AG04450 (cell line): ENCODE data around the gene KDF1. TPM values are rescaled to one million over a fixed set of nuclear protein-coding genes. Genes with fewer than 3 reads are reported as not detected.

Source experiments
- CTCF ChIA-PET: fragments of 300-600, 350-600 bp; formaldehyde crosslinking; extraction: SDS; loops from one replicate; lab custom pipeline; 2022; ENCODE audit warnings: antibody characterized with exemption, inconsistent platforms; lab: Charles Lee
- POLR2A ChIA-PET: fragments of 350-600 bp; formaldehyde crosslinking; extraction: SDS; loops from one replicate; lab custom pipeline; 2021; ENCODE audit warnings: antibody characterized with exemption, inconsistent platforms; lab: Yijun Ruan, JAX
- DNase-seq: peaks from one replicate; pipeline ENCODE4 v3.0.0-alpha.2; 2011; ENCODE audit warnings: low read depth, low spot score
- H3K27ac ChIP-seq: one replicate; pipeline ENCODE4 v1.5.1; 2012; ENCODE audit warnings: low read depth, low read length, control low read depth
- H3K27me3 ChIP-seq: one replicate; pipeline ENCODE4 v1.6.0; 2012; ENCODE audit warnings: low read length; ENCODE audit not compliant: control insufficient read depth, insufficient read depth
- H3K4me3 ChIP-seq: 2 replicates; pipeline ENCODE4 v1.5.1; 2011; ENCODE audit warnings: mild to moderate bottlenecking, low read depth, low read length, control low read depth
- H3K9me3 ChIP-seq: 2 replicates; pipeline ENCODE4 v1.5.1; 2012; ENCODE audit warnings: low read length; ENCODE audit not compliant: control insufficient read depth, insufficient read depth
- CTCF ChIP-seq: IDR thresholded peaks from 2 replicates; pipeline ENCODE4 v1.5.1; 2011; ENCODE audit warnings: low read depth, low read length, control low read depth, inconsistent platforms
- polyA plus RNA-seq: library from polyadenylated mRNA; depleted of rRNA; stranded (reverse); fragments of >200 nt; gene quantifications from 2 replicates; pipeline ENCODE4 v1.2.3, GENCODE V29; 2011

KDF1 gene
- polyA plus RNA-seq, 1 experiment = not detected

- Histone ChIP-seq H3K9me3 (no peaks in the 10 kb centered on the region), H3K27me3 (no peaks in the 10 kb centered on the region), H3K27ac (no peak overlapping the region), H3K4me3 (no peak overlapping the region)
- POLR2A ChIA-PET = interaction anchor here (0.6 to 1.0 kb wide), 2 partner anchors 9 to 216 kb away, joined by 3 to 5 read pairs; no protein-coding TSS in a partner anchor
- DNase-seq = no peak
- no peak for TF ChIP-seq CTCF
- CTCF ChIA-PET = interaction anchor here (0.8 kb wide), 1 partner anchor 20 kb away, joined by 3 read pairs; no protein-coding TSS in a partner anchor
Measured at GRCh38 chr1:26938004-26938658, 22.1 kb downstream of the KDF1 start.

- H3K27ac ChIP-seq = no peak overlapping the region
- TF ChIP-seq CTCF = no peak
- CTCF ChIA-PET = interaction anchor here (0.7 kb wide), 1 partner anchor 110 kb away, joined by 3 read pairs; no protein-coding TSS in a partner anchor
Measured at GRCh38 chr1:26936823-26937222, 23.4 kb downstream of the KDF1 start.

GRCh38 chr1:26932531-26932930, 27.7 kb downstream of the KDF1 start:
- Histone ChIP-seq H3K9me3 (no peaks in the 10 kb centered on the region), H3K27me3 (no peaks in the 10 kb centered on the region), H3K27ac (no peak overlapping the region), H3K4me3 (no peak overlapping the region)
- ChIA-PET POLR2A (no interaction called here), CTCF (no interaction called here)
- no peak for TF ChIP-seq CTCF
- no peak for DNase-seq

More at GRCh38 chr1:26936823-26937222, 23.4 kb downstream of the KDF1 start:
- Histone ChIP-seq H3K27me3 (no peaks in the 10 kb centered on the region), H3K4me3 (no peak overlapping the region), H3K9me3 (no peaks in the 10 kb centered on the region)
- no peak for DNase-seq
- POLR2A ChIA-PET = no interaction called here

- ChIA-PET POLR2A (interaction anchor here (0.6 to 1.0 kb wide), 2 partner anchors 21 to 23 kb away, joined by 3 read pairs; partner anchors contain the start of gene GPATCH3), CTCF (interaction anchor here (0.9 kb wide), 1 partner anchor 37 kb away, joined by 3 read pairs; no protein-coding TSS in a partner anchor)
- Histone ChIP-seq H3K4me3 (no peak overlapping the region), H3K9me3 (peaks cover 3% of the 10 kb centered on the region; the same call in 1 of the 2 replicates), H3K27me3 (no peaks in the 10 kb centered on the region), H3K27ac (no peak overlapping the region)
- no peak for DNase-seq
- TF ChIP-seq CTCF = no peak
Measured at GRCh38 chr1:26923711-26924110, 36.6 kb downstream of the KDF1 start.

GRCh38 chr1:26922901-26923300, 37.4 kb downstream of the KDF1 start:
- no peaks in the 10 kb centered on the region for H3K27me3 ChIP-seq
- DNase-seq = no peak
- ChIA-PET POLR2A (no interaction called here), CTCF (no interaction called here)
- peak overlapping the region; percentile 86 for H3K4me3 ChIP-seq
- TF ChIP-seq CTCF = no peak
- H3K9me3 ChIP-seq = peaks cover 3% of the 10 kb centered on the region; the same call in 1 of the 2 replicates
- H3K27ac ChIP-seq = no peak overlapping the region
